Activated CD4-positive, alpha-beta T cell treated with anti-CD3 and anti-CD28 coated beads for 48 hours (primary cell): ENCODE measurements around the gene KIF3C.
"Not testable (repeated sequence)": the region's sequence is repeated elsewhere in the genome, so short reads cannot be mapped to it uniquely, and the experiment has no call there.

Source experiments
- DNase-seq: peaks from one replicate; pipeline ENCODE4 v3.0.0-alpha.2; 2020

Gene KIF3C

DNA sequence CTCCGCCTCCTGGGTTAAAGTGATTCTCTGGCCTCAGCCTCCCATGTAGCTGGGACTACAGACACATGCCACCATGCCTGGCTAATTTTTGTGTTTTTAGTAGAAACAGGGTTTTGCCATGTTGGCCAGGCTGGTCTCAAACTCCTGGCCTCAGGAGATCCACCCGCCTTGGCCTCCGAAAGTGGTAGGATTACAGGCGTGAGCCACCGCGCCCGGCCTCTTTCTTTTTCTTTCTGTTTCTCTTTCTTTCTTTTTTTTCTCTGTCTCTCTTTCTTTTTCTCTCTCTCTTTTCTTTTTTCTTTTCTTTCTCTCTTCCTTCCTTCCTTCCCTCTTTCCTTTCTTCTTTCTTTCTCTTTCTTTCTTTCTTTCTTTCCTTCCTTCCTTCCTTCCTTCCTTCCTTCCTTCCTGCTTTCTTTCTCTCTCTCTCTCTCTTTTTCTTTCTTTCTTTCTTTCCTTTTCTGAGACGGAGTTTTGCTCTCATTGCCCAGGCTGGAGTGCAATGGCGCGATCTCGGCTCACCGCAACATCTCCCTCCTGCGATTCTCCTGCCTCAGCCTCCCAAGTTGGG is 16.6 kb upstream of the KIF3C start:
- DNase-seq: not testable (repeated sequence)

DNA sequence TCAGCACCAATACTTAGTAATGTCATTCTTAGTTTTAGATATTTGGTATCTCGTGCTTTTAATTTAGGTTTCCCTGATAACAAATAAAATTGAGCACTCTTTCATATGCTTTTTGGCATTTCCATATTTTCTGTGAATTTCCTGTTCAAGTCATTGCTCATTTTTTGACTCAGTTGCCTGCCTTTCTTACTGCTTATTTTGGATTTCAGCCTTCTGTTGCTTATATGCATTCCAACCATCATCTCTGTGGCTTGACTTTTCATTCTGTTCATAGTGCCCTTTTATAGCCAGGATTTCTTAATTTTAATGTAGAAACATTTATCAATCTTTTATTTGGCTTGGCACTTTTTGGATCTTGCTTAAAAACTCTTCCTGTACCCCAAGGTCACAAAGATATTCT is 14.5 kb upstream of the KIF3C start:
- DNase-seq: no peak

DNA sequence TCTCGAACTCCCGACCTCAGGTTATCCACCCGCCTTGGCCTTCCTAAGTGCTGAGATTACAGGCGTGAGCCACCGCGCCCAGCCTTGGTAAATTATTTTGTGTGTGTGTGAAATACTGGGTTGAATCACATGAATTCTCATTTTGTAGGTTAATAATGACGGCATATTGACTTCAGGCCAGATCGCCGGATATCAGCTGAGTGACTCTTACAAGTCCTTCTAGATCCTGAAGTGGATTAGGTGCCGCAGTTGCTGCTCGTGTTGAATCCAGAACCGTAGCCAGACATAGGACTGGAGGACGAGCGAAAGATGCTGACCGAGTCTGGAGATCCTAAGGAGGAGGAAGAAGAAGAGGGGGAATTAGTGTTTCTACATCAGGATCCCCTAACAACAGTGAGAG is 12.2 kb upstream of the KIF3C start:
- no peak for DNase-seq

DNA sequence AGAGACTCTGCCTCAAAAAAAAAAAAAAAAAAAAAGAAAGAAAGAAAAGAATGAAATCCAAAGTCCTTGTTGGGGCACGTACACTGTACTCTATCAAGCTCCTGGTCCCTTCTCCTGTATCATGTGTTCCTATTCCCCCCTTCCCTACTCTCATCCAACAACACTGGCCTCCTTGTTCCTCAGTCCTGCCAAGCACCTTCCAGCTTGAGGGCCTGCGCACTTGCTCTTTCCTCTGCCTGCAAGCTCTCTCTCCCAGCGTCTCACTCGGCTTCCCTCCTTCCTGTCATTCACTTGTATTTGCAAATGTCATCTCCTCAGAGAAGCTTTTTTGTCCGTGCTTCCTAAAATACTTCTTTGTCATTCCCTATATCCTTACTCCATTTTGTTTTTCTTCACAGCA is 10.8 kb upstream of the KIF3C start:
- no peak for DNase-seq

DNA sequence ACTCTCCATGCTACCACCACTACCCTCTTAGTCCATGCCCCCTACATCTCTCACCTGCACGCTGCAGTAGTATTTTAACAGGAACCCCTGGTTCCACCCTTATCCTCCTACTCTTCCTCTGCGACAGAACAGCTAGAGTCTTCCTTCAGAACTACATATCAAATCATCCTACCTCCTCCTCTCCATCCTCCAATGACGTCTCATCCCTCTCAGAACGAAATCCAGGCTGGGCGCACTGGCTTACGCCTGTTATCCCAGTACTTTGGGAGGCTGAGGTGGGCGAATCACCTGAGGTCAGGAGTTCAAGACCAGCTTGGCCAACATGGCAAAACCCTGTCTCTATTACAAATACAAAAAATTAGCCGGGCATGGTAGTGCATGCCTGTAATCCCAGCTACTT is 10.3 kb upstream of the KIF3C start:
- no peak for DNase-seq

DNA sequence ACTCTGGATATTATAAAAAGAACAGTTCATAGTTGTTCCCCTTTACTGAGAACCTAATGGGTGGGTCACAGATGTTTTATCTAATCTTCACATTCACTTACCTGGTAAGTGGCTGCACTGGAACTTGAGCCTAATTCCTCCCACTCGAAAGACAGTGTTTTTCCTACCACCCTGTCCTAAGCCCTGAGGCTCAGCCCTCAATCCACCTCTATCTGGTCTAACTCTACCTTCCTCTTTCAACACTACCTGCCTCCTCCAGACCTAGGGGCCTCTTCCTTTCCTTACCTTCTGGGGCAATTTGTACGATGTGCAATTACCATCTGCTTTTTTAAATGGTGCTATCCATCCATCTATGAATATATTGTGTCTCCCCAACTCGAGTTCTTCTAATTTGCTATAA is 9.7 kb upstream of the KIF3C start:
- no peak for DNase-seq

DNA sequence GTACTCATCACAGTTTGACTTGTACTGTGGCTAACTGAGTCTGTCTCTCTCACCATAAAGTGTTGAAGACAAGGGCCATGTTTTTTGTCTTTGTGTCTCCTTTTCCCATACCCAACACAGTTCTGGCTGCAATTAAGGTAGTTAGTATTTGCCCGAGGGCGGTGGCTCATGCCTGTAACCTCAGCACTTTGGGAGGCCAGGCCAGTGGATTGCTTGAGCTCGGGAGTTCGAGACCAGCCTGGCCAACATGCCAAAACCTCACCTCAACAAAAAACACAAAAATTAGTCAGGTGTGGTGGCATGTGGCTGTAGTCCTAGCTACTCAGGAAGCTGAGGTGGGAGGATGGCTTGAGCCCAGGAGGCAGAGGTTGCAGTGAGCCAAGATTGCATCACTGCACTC is 6.9 kb upstream of the KIF3C start:
- no peak for DNase-seq

DNA sequence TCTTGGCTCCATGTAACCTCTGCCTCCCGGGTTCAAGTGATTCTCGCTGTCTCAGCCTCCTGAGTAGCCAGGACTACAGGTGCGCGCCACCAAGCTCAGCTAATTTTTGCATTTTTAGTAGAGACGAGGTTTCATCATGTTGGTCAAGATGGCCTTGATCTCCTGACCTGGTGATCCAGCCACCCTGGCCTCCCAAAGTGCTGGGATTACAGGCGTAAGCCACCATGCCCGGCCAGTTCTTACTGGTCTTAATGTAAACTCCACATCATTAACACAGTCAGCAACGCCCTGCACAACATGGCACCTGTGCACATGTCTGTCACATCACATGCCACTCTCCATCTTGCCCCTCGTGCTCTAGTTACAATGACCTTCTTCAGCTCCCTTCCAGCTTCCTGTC is 5.8 kb upstream of the KIF3C start:
- no peak for DNase-seq

DNA sequence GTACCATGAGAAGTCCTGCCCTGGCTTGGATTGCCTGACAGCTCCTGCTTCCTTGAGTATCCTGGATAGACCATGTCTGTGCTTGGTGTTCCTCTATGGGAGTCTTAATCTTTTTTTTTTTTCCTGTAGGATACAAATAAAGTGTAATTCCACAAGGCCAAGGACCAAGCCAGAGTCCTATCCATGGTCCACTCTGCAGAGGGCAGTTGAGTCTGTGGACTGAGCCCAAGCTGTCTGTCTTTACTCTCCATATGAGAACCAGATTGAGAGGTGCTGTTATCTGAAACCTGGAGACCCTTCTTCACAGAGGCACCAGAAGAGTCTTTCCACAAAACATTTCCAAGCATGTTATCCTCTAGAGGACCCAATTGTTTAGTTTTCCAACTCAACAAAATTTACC is 1.4 kb upstream of the KIF3C start:
- DNase-seq: no peak

DNA sequence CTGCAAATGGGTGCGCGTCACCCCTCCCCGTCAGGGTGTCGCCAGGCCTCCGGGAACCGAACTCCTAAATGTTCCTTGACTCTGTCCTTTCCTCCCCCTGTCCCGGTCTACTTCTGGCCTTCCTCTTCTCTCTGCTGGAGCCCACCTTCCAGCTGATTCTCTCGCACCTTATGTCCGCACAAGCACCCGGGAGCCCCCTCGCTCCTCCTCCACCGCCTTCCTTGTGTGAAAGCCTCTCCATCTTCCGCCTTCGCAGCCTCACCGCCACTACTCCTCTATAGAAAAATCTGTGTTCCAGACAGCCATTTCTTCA is 627 bp upstream of the KIF3C start:
- DNase-seq: no peak

DNA sequence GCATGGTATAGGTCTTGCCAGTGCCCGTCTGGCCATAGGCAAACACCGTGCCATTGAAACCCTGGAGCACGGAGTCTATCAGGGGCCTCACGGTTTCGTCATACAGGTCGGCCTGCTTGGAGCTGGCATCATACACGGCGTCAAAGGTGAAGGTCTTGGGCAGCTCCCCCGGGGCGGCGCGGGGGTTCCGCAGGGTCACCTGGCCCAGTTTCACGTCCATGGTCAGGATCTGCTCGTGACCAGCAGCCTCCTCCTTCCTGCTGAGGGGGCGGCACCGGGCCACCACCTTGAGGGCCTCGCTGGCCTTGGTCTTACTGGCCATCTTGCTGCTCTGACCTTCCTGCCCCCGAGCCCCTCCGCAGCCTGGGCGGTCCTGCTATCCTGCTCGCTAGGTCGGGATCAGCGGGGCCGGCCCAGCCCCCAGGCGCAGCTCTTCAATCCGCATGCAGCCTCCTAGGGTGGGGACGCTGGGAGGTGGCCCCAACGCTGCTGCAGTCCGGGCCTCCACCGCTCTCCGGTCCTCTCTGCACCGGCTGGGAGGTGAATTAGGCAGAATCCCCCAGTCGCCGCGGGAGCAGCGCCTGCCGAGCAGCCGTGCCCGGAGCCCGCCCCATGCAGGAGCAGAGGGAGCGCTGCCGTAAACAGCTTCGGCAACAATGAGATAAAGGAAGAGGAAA is 563 bp downstream of the KIF3C start:
- no peak for DNase-seq

DNA sequence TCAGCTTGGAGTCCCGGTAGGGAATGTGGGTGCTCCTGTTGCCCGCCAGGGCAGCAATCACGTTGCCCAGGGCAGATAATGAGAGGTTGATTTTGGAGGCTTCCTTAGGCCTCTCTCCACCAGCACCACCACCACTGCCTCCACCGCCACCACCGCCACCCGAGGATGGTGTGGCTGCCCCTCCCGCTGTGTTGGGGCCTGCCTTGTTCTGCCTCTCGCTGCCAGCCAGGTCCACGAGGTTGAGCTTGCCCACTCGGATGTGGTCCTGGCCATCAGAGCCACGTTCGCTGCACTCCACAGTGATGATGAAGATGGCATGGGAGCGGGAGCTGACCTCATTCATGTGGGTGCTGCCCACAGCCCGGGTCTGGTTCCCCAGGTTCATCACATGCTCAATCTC is 1.3 kb downstream of the KIF3C start:
- DNase-seq: no peak

DNA sequence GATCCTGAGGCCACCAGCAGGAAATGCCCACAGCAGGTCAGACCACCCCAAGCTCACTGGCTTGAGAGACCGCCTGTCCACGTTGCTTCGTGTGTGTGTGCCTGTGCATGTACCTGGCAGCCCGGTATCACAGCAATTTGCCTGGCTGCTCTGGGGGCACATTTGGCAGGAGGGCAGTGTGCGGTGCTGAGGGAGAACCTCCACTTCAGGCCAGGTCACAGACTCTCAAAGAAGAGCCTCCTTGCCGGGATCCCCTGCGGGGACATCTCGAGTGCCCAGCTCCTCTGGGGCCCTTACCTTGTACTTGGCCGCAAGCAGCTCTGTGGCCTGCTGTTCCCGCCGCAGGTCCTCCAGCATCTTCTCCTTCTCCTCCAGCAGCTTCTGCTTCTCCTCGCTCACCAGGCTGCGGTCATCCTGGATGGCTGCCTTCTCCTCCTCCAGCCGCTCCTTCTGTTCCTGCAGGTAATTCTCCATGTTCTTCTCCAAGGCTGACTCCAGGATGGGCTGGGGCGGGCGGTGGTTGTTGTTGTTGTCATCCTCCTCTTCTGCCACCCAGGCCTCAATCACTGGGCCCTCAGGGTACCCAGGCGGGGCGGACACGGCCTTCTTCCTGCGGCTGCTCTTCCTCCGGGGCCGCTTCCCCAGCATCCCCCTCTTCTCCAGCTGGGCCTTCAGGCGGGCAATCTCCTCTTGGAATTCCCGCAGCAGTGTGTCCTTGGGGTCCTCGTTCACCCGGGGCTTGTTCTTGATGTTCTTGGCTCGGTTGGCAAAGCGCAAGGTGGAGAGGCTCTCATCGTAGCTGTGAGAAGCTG is 2.0 kb downstream of the KIF3C start:
- no peak for DNase-seq

DNA sequence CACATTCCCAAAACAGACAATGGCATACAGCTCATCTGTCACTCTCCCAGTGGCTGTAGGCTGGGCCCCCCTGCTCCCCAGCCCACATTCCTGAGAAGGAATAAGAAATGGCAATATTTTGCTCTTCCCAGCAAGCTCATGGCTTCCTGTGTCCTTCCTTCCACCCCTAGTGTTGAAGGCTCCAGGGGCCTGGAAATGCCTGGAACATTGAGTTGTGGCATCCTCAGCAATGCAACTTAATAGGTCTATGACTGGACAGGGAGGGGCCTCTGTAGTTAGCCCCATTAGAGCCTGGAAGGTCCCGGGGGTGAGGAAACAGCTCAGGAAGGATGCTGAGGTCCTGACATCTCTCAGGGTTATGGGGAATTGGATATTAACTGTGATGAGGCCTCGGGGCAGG is 3.3 kb downstream of the KIF3C start:
- DNase-seq: no peak

DNA sequence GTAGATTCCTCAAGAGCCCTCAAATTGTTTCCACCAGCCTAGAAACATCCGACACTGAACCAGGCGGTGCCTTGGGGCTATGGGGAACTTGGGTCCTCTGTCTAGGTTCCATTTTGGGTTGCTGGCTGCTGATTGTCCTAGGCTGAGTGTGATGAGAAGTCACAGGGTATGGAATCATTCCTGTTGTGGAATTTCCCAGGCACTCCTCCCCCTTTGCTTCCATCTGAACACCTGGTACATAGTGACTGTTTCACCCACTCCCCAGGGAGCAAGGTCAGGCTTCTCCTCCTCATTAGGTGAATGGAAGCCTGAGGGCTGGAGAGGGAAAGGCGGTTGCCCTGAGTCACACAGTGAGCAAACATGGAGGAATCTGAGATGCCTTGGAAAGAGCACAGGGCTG is 4.5 kb downstream of the KIF3C start:
- no peak for DNase-seq

DNA sequence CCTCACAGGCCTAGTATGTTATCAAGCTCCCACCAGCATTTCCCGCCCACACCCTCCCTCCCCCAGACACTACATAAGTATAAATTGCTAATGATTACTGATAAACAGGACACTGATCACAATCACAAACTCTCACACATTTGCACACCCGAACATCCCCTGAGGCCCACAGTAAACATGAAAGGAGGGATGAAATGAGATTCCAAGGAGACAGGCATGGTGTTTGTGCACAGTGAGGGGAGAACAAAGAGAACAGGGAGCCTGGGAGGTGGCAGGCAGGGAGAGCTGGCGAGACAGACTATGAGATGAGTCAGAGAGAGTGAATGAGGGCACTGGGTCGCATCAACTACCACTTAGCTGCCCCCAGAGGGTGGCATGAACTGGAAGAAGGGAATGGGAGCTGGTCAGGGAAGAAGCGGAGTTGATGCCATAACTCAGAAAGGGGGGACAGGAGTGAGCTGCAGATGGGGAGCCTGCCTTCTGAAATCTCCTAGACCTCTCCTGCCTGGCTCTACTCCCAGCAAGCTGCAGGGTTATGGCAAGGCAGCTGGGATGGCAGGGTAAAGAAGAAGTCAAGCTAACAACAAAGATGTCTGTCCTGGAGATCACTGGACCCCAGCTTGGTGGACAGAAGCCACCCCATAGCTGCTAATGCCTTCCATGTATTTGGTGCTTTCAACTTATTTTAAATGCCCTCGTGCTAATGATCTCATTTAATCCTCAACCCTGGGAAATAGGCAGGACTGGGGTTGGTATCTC is 5.1 kb downstream of the KIF3C start:
- no peak for DNase-seq

DNA sequence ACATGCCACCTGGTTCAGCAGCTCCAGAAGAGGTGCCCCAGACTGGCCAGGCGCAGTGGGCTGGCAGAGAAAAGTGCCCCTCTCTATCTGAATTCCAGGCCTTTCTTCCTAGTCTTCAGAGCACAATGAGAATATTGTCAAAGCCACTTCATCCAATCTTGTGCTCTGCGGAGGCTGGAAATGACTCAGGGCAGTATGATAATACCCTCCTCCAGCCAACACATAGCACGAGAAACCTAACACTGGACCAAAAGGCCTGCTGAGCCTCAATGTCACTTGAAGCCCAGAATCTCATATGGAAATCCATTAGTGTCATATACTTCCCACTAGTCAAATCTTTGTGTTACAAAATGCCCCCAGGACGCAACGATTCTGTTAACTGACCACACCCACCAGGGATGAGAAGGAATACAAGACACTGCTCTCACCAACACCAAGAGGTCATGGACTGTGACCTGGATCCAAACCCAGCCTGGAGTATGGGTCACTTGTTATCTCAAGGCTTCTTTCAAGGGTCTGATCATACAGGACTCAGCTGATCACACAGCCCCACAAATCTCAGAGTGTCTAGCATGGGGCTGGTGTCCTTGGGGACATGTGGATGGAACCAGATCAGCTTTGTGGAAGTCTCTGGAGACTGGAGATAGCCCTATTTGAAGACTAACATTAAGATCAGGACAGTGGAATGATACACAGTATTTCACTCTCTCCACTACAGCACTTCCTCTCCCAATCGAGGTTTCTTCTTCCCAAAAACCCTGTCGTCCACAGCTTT is 10.1 kb downstream of the KIF3C start:
- DNase-seq: no peak

DNA sequence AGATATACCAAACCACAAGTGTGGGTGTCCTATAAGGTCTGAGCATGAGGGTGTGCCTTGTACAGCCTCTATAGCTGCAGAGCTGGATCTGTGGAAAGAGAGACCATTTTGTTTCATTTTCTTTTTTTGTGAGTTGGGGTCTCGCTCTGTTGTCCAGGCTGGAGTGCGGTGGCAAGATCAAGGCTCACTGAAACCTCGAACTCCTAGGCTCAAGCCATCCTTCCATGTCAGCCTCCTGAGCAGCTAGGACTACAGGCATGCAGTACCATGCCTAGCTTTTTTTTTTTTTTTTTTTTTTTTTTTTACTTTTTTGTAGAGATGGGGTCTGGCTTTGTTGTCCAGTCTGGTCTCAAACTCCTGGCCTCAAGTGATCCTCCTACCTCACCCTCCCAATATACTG is 10.7 kb downstream of the KIF3C start:
- no peak for DNase-seq

DNA sequence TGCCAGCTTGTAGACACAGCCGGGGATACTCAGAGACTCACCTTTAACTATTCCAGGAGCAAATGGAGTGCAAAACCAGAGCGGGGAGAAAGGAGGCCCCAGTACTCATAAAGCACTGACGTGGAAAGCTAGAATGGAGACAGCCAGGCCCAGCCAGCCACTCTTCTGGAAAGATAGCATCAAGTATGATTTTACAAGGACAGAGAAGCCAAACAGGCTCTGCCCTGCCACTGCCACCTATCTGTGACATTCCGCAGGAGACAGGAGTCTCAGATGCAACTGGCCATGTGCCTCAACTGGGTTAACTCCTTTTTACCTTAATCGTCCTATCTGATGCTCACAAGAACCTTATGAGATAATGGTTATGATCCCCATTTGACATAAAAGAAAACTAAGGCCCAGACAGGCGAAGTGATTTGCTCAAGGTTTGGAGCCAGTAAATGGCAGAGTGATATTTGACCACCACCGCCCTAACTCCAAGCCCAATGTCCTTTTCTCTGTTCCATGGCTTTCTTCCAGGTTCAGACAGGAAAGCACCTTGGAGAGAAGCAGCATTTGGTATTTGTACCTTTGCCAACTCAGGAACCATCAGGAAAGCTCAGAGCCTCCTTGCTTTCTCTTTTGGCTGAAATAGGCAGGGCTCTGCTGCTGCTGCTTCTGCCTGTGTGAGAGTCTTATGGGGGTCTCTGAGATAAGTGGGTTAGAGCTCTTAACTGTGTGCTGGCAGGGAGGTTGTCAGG is 15.6 kb downstream of the KIF3C start:
- DNase-seq: no peak

DNA sequence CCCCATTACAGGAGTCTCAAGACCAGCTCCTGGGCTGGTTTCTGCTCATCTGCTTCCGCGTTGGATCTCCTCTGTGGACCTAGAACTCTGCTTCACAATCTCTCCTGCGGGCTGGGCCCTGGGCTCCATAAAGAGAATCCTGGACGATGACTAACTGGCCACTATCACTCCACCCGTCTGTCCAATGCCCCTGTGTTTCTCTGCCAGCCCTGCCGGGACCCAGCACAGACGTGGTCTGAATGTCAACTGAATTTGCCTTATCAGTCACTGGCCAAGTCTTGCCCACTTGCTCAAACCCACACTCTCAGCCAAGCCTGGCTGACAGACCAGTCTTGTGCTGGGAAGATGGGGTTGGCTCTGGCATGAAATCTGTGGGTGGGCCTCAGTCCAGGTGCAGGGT is 17.4 kb downstream of the KIF3C start:
- no peak for DNase-seq

DNA sequence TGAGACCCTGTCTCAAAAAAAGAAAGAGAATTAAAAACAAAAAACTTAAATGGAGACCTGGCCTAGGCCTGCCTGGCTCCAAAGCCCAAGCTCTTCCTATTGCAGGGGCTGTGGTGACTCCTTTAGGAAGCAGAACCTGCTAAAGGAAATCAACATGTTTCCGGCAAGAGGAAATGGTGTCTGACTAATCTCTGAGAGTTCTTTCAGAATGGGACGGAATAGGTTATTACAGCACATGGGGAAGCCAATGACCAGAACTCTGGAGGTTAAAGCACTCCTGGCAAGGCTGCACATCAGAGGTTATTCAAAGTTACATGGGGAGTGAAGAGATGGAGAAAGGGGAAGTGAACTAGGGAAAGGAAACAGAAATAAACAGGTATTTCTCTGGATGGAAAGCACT is 21.4 kb downstream of the KIF3C start:
- no peak for DNase-seq

DNA sequence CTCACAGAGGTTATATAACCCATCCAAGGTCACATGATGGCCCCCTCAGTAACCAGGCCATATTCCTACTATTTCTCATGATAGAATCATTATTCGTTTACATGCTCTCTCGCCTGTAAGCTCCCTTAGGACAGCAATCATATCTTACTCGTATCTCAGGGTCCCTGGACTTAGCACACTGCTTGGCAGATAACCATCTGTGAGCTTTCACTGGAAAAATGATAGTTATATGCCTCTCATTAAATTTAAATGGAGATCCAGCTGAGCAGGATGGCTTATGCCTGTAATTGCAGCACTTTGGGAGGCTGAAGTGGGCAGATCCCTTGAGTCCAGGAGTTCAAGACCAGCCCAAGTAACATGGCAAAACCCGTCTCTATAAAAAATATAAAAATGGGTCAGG is 21.9 kb downstream of the KIF3C start:
- DNase-seq: no peak
